Glutamatergic neuron (in vitro differentiated cells): ENCODE results near the gene TMEM213. TPM values are rescaled to one million over a fixed set of nuclear protein-coding genes. Genes with fewer than 3 reads are reported as not detected.

ENCODE experiments used
- DNase-seq: peaks from one replicate; pipeline ENCODE4 v3.0.0; 2022
- H3K27ac Mint-ChIP-seq: one replicate; pipeline ENCODE4 v1.8.0; 2020; ENCODE audit warnings: mild to moderate bottlenecking, mixed read lengths, inconsistent platforms; ENCODE audit not compliant: unreplicated experiment
- H3K27me3 Mint-ChIP-seq: one replicate; pipeline ENCODE4 v1.8.0; 2020; ENCODE audit warnings: mild to moderate bottlenecking, moderate library complexity, mixed read lengths, inconsistent platforms; ENCODE audit not compliant: unreplicated experiment
- H3K36me3 Mint-ChIP-seq: one replicate; pipeline ENCODE4 v1.8.0; 2020; ENCODE audit warnings: mild to moderate bottlenecking, mixed read lengths, inconsistent platforms; ENCODE audit not compliant: unreplicated experiment
- H3K4me1 Mint-ChIP-seq: one replicate; pipeline ENCODE4 v1.8.0; 2020; ENCODE audit warnings: mild to moderate bottlenecking, low read depth, mixed read lengths, inconsistent platforms; ENCODE audit not compliant: unreplicated experiment
- H3K4me3 Mint-ChIP-seq: one replicate; pipeline ENCODE4 v1.8.0; 2020; ENCODE audit warnings: mild to moderate bottlenecking, mixed read lengths, inconsistent platforms; ENCODE audit not compliant: unreplicated experiment
- H3K9me3 Mint-ChIP-seq: one replicate; pipeline ENCODE4 v1.8.0; 2020; ENCODE audit warnings: mild to moderate bottlenecking, moderate library complexity, mixed read lengths, inconsistent platforms; ENCODE audit not compliant: unreplicated experiment
- total RNA-seq: library from RNA; stranded (reverse); fragmentation: NEBNext Ultra II Directional; extraction: Animal tissue kit (Norgen Biotek cat#: 25700); gene quantifications from one replicate; pipeline ENCODE4 v1.2.1, GENCODE V29; 2021; ENCODE audit not compliant: unreplicated experiment
- TF ChIP-seq, protein P1 (sequence below): fragments of 200-600 bp; sonication (generic); IDR thresholded peaks from one replicate; pipeline ENCODE4 v1.5.0; 2021; ENCODE audit not compliant: partially characterized antibody, unreplicated experiment

Gene TMEM213
- total RNA-seq, 1 donor from 2014 or later, result not detected

DNA sequence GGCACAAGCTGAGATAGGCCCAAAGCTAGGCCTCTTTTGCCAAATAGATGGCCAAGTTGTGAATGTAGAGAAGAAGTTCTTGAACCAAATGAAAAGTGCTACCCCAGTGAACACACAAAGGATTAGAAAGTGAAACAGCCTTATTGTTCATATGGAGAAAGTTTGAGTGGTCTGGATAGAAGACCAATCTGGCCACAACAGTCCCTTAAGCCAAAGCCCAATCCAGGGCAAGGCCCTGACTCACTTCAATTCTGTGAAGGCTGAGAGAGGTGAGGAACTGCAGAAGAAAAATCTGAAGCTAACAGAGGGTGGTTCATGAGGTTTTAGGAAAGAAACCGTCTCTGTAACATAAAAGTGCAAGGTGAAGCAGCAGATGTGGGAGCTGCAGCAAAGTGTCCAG, 18.9 kb downstream of the TMEM213 start:
- no peaks in the 10 kb centered on the region for H3K9me3 Mint-ChIP-seq
- TF ChIP-seq, protein P1, sequence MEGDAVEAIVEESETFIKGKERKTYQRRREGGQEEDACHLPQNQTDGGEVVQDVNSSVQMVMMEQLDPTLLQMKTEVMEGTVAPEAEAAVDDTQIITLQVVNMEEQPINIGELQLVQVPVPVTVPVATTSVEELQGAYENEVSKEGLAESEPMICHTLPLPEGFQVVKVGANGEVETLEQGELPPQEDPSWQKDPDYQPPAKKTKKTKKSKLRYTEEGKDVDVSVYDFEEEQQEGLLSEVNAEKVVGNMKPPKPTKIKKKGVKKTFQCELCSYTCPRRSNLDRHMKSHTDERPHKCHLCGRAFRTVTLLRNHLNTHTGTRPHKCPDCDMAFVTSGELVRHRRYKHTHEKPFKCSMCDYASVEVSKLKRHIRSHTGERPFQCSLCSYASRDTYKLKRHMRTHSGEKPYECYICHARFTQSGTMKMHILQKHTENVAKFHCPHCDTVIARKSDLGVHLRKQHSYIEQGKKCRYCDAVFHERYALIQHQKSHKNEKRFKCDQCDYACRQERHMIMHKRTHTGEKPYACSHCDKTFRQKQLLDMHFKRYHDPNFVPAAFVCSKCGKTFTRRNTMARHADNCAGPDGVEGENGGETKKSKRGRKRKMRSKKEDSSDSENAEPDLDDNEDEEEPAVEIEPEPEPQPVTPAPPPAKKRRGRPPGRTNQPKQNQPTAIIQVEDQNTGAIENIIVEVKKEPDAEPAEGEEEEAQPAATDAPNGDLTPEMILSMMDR, result no peak
- H3K4me3 Mint-ChIP-seq, result no peak overlapping the region
- no peaks in the 10 kb centered on the region for H3K36me3 Mint-ChIP-seq
- DNase-seq, result no peak
- H3K27me3 Mint-ChIP-seq, result no peaks in the 10 kb centered on the region
- no peak overlapping the region for H3K27ac Mint-ChIP-seq
- H3K4me1 Mint-ChIP-seq, result no peaks in the 10 kb centered on the region

DNA sequence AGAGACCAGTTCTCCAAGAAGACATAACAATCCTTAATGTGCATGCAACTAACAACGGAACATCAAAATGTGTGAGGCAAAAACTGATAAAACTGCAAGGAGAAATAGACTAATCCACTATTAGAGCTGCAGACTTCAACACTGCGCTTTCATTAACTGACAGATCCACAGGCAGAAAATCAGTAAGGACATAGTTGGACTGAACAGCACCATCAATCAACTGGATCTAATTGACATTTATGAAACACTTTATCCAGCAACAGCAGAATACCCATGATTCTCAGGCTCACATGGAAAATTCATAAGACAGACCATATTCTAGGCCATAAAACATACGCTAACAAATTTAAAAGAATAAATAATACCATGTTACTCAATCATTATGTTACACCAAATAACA, 21.8 kb downstream of the TMEM213 start:
- Mint-ChIP-seq H3K27ac (no peak overlapping the region), H3K27me3 (no peaks in the 10 kb centered on the region), H3K4me1 (no peaks in the 10 kb centered on the region), H3K4me3 (no peak overlapping the region), H3K9me3 (no peaks in the 10 kb centered on the region), H3K36me3 (no peaks in the 10 kb centered on the region)
- no peak for DNase-seq
- TF ChIP-seq, protein P1, result no peak

GRCh38 chr7:138821912-138822311, 24.1 kb downstream of the TMEM213 start:
- Mint-ChIP-seq H3K27ac (no peak overlapping the region), H3K4me3 (no peak overlapping the region), H3K4me1 (no peaks in the 10 kb centered on the region), H3K27me3 (no peaks in the 10 kb centered on the region), H3K36me3 (peaks cover 11% of the 10 kb centered on the region), H3K9me3 (peaks cover 4% of the 10 kb centered on the region)
- DNase-seq, result no peak
- TF ChIP-seq, protein P1, result no peak

DNA sequence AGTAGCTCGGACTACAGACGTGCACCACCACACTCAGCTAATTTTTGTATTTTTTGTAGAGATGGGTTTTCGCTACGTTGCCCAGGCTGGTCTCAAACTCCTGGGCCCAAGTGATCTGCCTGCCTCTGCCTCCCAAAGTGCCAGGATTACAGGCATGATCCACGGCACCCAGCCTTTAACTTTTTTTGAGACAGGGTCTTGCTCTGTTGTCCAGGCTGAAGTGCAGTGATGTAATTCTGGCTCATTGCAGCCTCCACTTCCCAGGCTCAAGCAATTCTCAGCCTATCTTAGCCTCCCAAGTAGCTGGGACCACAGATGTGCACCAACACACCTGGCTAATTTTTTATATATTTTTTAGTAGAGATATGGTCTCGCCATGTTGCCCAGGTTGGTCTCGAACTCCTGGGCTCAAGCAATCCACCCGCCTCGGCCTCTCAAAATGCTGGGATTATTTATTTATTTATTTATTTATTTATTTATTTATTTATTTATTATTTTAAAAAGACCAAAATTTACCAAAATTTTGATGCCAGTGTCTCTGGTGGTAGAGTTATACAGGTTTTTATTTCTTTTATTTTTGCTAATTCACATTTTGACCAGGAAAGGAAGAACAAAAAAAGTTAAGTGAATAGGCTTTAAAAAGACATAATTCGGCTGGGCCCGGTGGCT, 25.2 kb downstream of the TMEM213 start:
- TF ChIP-seq, protein P1, result no peak
- no peaks in the 10 kb centered on the region for H3K4me1 Mint-ChIP-seq
- H3K27ac Mint-ChIP-seq, result no peak overlapping the region
- H3K27me3 Mint-ChIP-seq, result no peaks in the 10 kb centered on the region
- H3K4me3 Mint-ChIP-seq, result no peak overlapping the region
- peaks cover 11% of the 10 kb centered on the region for H3K36me3 Mint-ChIP-seq
- DNase-seq, result no peak
- peaks cover 4% of the 10 kb centered on the region for H3K9me3 Mint-ChIP-seq

DNA sequence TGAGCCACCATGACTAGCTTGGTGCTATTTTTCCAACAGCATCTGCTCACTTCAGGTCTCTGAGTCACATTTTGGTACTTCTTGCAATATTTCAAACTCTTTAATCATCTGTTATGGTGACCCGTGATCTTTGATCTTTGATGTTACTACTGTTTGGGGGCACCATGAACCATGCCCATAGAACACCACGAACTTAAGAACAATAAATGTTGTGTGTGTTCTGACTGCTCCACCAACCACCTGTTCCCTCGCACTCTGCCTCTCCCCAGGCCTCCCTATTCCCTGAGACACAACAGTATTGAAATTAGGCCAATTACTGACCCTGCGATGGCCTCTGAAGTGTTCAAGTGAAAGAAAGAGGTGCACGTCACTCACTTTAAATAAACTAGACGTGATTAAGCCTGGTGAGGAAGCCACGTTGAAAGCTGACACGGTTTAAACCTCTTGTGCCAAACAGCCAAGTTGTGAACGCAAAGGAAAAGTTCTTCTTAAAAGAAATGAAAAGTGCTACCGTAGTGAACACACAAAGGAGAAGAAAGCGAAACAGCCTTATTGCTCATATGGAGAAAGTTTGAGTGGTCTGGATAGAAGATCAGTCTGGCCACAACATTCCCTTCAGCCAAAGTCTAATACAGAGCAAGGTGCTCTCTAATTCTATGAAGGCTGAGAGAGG, 27.4 kb downstream of the TMEM213 start:
- Mint-ChIP-seq H3K9me3 (peaks cover 4% of the 10 kb centered on the region), H3K27ac (no peak overlapping the region), H3K4me3 (no peak overlapping the region), H3K27me3 (no peaks in the 10 kb centered on the region), H3K4me1 (no peaks in the 10 kb centered on the region), H3K36me3 (peaks cover 11% of the 10 kb centered on the region)
- DNase-seq, result no peak
- TF ChIP-seq, protein P1, result no peak
